ENCODE results near the gene PHF24. TPM values are rescaled to one million over a fixed set of nuclear protein-coding genes. Genes with fewer than 3 reads are reported as not detected.

Gene PHF24
- polyA plus RNA-seq, 3 donors, result 0.04 TPM; not detected in 2

- no peak overlapping the region for H3K9ac ChIP-seq (ENCODE audit: insufficient read depth, low read length, poor library complexity, severe bottlenecking)
- no peaks in the 10 kb centered on the region for H3K36me3 Mint-ChIP-seq
- H3K4me1 Mint-ChIP-seq, result peaks cover 70% of the 10 kb centered on the region
- H3K36me3 ChIP-seq (replicated peaks in 1 of 2; ENCODE audit: control insufficient read depth in 1 of 2, insufficient read depth in 2 of 2, low read length in 2 of 2), result no peaks in the 10 kb centered on the region
- peaks cover 67 to 70% of the 10 kb centered on the region in 2 donors for H3K4me1 ChIP-seq (ENCODE audit: control insufficient read depth in 1 of 2, insufficient read depth in 2 of 2, low read length in 2 of 2)
- peaks cover 0 to 7% (median 0%) of the 10 kb centered on the region in 7 donors for H3K9me3 Mint-ChIP-seq
- TF ChIP-seq CTCF (IDR thresholded peaks at IDR 0.05), result no peak
- H3K4me2 ChIP-seq (replicated peaks; ENCODE audit: extremely low read depth, low read length, poor library complexity, severe bottlenecking), result peak overlapping the region; percentile 53
- H3K27me3 Mint-ChIP-seq (ENCODE audit: low read depth in 3 of 3), result peaks cover 2 to 9% (median 3%) of the 10 kb centered on the region in 3 donors
- H3K9me3 ChIP-seq (replicated peaks in 1 of 2; ENCODE audit: control insufficient read depth in 1 of 2, insufficient read depth in 1 of 2, low read length in 2 of 2), result no peaks in the 10 kb centered on the region
- H3K4me3 Mint-ChIP-seq, result peak overlapping the region in 1 of 2 donors; percentile 75
- WGBS (ENCODE audit: insufficient coverage), result 0% methylated on average over 3 of the region's 7 CpGs
- H3K27ac Mint-ChIP-seq, result peak overlapping the region; percentile 85 to 97 (median 94)
- no peaks in the 10 kb centered on the region for H3K27me3 ChIP-seq (ENCODE audit: control insufficient read depth in 2 of 2, insufficient read depth in 2 of 2, low read length in 2 of 2)
- intact Hi-C loops (cut with micrococcal nuclease), result loop anchor here in 1 of 2 donors (10.0 kb wide), 2 partner anchors 92 to 318 kb away; partner anchors contain the start of genes CCL27, FANCG and VCP
- DNase-seq, result peak; percentile 55 to 86 (median 77)
- no peaks in the 10 kb centered on the region for H3K79me2 ChIP-seq (ENCODE audit: insufficient read depth, low read length)
- H3K27ac ChIP-seq (ENCODE audit: low read depth in 1 of 2, low read length in 2 of 2), result peak overlapping the region; percentile 45 to 70
- peak overlapping the region; percentile 53 for H2AFZ ChIP-seq (ENCODE audit: insufficient read depth, low read depth, low read length, poor library complexity, severe bottlenecking)
- H3K4me3 ChIP-seq (replicated peaks in 1 of 3; ENCODE audit: low read depth in 2 of 3, low read length in 3 of 3), result peak overlapping the region in 1 of 3 experiments; percentile 45
- H4K20me1 ChIP-seq (ENCODE audit: insufficient read depth, low read length), result no peaks in the 10 kb centered on the region
These were observed 24.3 kb downstream of the PHF24 start for GRCh38 chr9:34982361-34982760.

- no peaks in the 10 kb centered on the region for H4K20me1 ChIP-seq (ENCODE audit: insufficient read depth, low read length)
- Mint-ChIP-seq H3K36me3 (no peaks in the 10 kb centered on the region), H3K9me3 (peaks cover 0 to 4% (median 0%) of the 10 kb centered on the region in 7 donors), H3K4me1 (peaks cover 78% of the 10 kb centered on the region), H3K27ac (peak overlapping the region; percentile 85 to 97 (median 94)), H3K4me3 (peak overlapping the region in 1 of 2 donors; percentile 75), H3K27me3 (ENCODE audit: low read depth in 3 of 3) (peaks cover 2 to 9% (median 8%) of the 10 kb centered on the region in 3 donors)
- no peaks in the 10 kb centered on the region for H3K27me3 ChIP-seq (ENCODE audit: control insufficient read depth in 2 of 2, insufficient read depth in 2 of 2, low read length in 2 of 2)
- peak overlapping the region; percentile 53 for H3K4me2 ChIP-seq (replicated peaks; ENCODE audit: extremely low read depth, low read length, poor library complexity, severe bottlenecking)
- no peak for TF ChIP-seq CTCF (IDR thresholded peaks at IDR 0.05)
- H3K9ac ChIP-seq (ENCODE audit: insufficient read depth, low read length, poor library complexity, severe bottlenecking), result no peak overlapping the region
- H3K79me2 ChIP-seq (ENCODE audit: insufficient read depth, low read length), result no peaks in the 10 kb centered on the region
- intact Hi-C loops (cut with micrococcal nuclease), result loop anchor here in 1 of 2 donors (10.0 kb wide), 2 partner anchors 92 to 318 kb away; partner anchors contain the start of genes CCL27, FANCG and VCP
- H3K36me3 ChIP-seq (replicated peaks in 1 of 2; ENCODE audit: control insufficient read depth in 1 of 2, insufficient read depth in 2 of 2, low read length in 2 of 2), result no peaks in the 10 kb centered on the region
- no peak overlapping the region for H2AFZ ChIP-seq (ENCODE audit: insufficient read depth, low read depth, low read length, poor library complexity, severe bottlenecking)
- peaks cover 76% of the 10 kb centered on the region in 2 donors for H3K4me1 ChIP-seq (ENCODE audit: control insufficient read depth in 1 of 2, insufficient read depth in 2 of 2, low read length in 2 of 2)
- WGBS (ENCODE audit: insufficient coverage), result 20% methylated on average over 1 of the region's 2 CpGs
- no peaks in the 10 kb centered on the region for H3K9me3 ChIP-seq (replicated peaks in 1 of 2; ENCODE audit: control insufficient read depth in 1 of 2, insufficient read depth in 1 of 2, low read length in 2 of 2)
- peak overlapping the region; percentile 24 to 70 for H3K27ac ChIP-seq (ENCODE audit: low read depth in 1 of 2, low read length in 2 of 2)
- H3K4me3 ChIP-seq (replicated peaks in 1 of 3; ENCODE audit: low read depth in 2 of 3, low read length in 3 of 3), result peak overlapping the region in 1 of 3 experiments; percentile 45
- peak in 2 of 3 donors; percentile 62 to 69 for DNase-seq
These were observed 25.1 kb downstream of the PHF24 start for GRCh38 chr9:34983209-34983608.

All from CD14-positive monocyte (primary cell).